Brain microvascular endothelial cell (primary cell): Measurements from ENCODE around the gene SLC22A3.

Experiments
- DNase-seq: peaks from one replicate; pipeline ENCODE4 v3.0.0-alpha.2; 2020
- H3K27ac ChIP-seq: fragments of 250-450 bp; sonication (Bioruptor Pico); 2 replicates; pipeline ENCODE4 v1.5.1; 2020; ENCODE audit warnings: mild to moderate bottlenecking, moderate library complexity
- H3K27me3 ChIP-seq: fragments of 250-450 bp; sonication (Bioruptor Pico); replicated peaks from 2 replicates; pipeline ENCODE4 v1.5.1; 2020; ENCODE audit warnings: mild to moderate bottlenecking
- H3K36me3 ChIP-seq: fragments of 250-450 bp; sonication (Bioruptor Pico); replicated peaks from 2 replicates; pipeline ENCODE4 v1.5.1; 2020; ENCODE audit warnings: mild to moderate bottlenecking
- H3K4me3 ChIP-seq: 2 replicates; pipeline ENCODE4 v1.5.1; 2011; ENCODE audit warnings: low read depth, mild to moderate bottlenecking, control low read depth, low read length, moderate library complexity
- in situ Hi-C: cut with HindIII; loops from 2 replicates; pipeline ENCODE4 v1.10.0; 2017; ENCODE audit warnings: low sequenced_read_pairs, low pct_ligation_motif_present
- TF ChIP-seq, protein P1 (sequence below): IDR thresholded peaks from 2 replicates; pipeline ENCODE4 v1.5.1; 2011; ENCODE audit warnings: low read depth, mild to moderate bottlenecking, moderate library complexity, low read length, control low read depth, inconsistent platforms; ENCODE audit errors: missing control alignments

Gene SLC22A3

DNA sequence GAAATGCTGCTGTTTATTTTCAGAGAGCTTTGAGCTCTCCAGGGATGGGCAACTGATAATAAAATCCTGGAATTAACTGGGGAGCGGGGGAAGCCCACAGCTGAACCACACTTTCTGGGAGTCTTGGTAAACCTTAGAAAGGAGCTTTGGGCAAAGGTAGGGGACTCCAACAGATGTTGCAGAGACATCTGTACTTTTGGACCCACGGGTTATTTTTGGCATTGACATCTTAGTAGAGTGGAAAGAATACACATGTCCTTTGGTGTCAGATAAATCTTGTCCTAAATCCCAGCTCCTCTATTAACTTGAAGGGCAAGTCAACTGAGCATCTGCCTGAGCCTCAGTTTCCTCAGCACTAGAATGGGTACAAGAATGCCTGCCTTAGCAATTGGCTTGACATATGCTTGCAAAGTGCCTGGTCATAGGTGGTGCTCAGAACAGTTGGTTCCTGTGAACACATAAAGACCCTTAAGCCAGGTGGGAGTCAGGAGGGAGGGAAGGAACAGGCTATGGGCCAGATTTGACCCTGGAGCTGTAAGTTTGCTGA, 5.8 kb downstream of the SLC22A3 start:
- TF ChIP-seq, protein P1, sequence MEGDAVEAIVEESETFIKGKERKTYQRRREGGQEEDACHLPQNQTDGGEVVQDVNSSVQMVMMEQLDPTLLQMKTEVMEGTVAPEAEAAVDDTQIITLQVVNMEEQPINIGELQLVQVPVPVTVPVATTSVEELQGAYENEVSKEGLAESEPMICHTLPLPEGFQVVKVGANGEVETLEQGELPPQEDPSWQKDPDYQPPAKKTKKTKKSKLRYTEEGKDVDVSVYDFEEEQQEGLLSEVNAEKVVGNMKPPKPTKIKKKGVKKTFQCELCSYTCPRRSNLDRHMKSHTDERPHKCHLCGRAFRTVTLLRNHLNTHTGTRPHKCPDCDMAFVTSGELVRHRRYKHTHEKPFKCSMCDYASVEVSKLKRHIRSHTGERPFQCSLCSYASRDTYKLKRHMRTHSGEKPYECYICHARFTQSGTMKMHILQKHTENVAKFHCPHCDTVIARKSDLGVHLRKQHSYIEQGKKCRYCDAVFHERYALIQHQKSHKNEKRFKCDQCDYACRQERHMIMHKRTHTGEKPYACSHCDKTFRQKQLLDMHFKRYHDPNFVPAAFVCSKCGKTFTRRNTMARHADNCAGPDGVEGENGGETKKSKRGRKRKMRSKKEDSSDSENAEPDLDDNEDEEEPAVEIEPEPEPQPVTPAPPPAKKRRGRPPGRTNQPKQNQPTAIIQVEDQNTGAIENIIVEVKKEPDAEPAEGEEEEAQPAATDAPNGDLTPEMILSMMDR = no peak
- H3K36me3 ChIP-seq = no peaks in the 10 kb centered on the region

DNA sequence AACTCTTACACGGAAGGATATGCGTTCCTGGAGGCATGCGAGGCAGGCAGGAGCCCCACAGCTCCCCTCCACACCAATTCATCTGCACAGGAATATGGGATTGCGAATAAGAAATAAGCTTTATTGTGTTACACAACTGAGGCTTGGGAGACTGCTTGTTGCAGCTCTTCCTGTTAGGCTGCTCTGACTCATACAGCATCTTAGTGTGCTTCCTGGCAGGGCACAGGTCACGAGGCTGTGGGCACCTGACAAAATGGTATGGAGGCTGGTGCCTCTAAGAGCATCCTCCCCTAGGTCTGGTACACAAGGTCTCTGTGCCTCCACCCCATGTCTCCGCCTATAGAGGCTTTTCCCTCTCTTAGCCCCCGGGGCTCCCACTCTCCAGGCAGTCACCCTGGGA, 6.8 kb downstream of the SLC22A3 start:
- TF ChIP-seq, protein P1 = no peak
- Histone ChIP-seq H3K27me3 (no peaks in the 10 kb centered on the region), H3K27ac (no peak overlapping the region), H3K36me3 (no peaks in the 10 kb centered on the region), H3K4me3 (no peak overlapping the region)
- in situ Hi-C loops = no loop called here
- peak; percentile 48 for DNase-seq

More for the DNA sequence above, 5.8 kb downstream of the SLC22A3 start:
- in situ Hi-C loops = no loop called here
- Histone ChIP-seq H3K27ac (no peak overlapping the region), H3K27me3 (peaks cover 6% of the 10 kb centered on the region), H3K4me3 (no peak overlapping the region)
- DNase-seq = no peak

DNA sequence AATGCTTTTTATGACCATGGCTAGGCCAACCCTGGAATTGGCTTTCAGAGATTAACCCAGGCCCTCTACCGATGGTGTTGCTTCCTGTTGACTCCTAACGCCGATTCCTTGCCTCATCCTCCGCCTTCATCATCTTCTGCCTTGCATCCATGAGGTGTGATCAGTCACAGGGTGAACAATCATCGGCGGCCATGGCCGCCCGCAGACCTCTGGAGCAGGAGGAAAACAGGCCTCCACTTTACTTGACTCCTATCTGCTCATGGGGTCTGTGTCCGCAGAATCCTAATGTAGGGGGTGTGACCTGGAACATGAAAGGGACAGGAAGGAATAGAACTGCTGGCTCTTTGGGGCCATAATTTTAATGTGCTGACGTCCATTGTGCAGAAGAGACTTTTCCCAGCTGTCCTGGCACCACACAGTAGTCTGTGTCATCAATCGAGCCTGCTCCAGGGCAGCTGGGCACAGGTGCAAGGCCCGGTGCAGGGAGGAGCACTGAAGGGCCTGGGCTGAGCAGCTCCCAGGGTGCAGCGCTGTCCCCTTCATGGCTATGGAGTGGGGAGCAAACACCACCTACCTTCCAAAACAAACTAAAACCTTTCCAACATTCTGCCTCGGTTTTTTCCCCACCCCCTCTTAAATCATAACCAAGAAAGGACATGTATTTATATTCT, 8.0 kb downstream of the SLC22A3 start:
- no peaks in the 10 kb centered on the region for H3K27me3 ChIP-seq
- no peak overlapping the region for H3K27ac ChIP-seq
- in situ Hi-C loops = no loop called here
- no peak for DNase-seq
- no peak overlapping the region for H3K4me3 ChIP-seq
- H3K36me3 ChIP-seq = no peaks in the 10 kb centered on the region
- TF ChIP-seq, protein P1 = no peak

DNA sequence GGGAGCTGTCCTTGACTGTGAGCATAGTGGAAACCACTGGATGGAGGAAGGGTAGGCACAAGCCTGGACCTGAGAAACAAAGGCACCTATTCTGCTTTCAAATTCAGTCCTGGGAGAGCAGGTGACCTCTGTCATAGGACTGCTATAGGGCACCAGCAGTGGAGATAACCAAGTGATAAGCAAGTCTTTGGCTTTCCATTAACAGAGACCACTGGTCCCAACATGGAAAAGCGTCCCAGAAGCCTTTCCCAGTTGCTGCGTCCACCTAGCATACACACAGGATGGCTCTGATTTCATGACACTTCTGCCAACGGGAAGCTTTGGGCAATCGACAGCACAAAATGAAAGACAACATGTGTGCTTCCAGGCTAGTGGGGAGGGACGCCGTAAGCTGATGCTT, 8.9 kb downstream of the SLC22A3 start:
- H3K27me3 ChIP-seq = no peaks in the 10 kb centered on the region
- in situ Hi-C loops = no loop called here
- TF ChIP-seq, protein P1 = no peak

DNA sequence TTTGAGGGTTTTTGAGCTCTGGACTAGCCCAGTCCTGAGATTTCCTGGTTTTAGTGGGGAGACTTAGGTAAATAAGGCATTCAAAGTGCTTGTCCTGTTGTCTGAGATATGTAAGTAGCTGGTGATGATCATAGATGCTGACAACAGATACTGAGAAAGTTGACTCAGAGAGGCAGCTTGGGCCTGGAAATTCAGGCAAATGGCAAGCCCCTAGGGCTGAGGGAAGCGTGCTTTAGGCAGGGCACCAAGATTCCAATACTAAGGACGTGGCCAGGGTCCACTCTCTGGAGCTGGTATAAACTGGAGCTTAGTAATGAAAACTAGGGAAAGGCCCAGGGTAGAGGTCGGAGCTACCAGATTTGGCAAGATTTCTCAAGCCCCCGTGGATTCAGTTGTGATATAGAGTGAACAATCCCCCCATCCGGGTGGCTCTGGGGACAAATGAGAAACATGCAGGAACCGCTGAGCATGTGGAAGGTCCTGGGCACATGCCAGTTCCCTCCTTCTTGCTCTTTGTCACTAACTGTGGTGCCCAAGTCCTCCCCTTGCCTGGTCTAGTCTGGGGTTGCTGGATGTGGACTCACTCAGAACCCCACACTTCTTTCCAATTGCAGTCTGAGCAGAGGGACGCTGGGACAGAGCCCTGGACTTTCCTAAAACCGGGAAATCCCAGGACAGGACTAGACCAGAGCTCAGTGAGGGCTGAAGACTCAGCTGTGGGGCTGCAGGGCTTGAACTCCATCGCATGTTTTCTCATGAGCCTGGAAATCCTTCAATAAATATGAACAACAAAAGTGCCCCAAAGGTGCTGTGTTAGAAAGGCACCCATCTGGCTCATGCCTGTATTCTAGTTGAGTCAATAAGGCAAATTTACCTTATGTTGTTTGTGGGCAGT, 10.3 kb downstream of the SLC22A3 start:
- H3K4me3 ChIP-seq = no peak overlapping the region
- H3K27me3 ChIP-seq = no peaks in the 10 kb centered on the region
- no peaks in the 10 kb centered on the region for H3K36me3 ChIP-seq
- H3K27ac ChIP-seq = no peak overlapping the region
- no peak for DNase-seq
- TF ChIP-seq, protein P1 = no peak
- in situ Hi-C loops = no loop called here

More for the DNA sequence above, 8.9 kb downstream of the SLC22A3 start:
- no peak overlapping the region for H3K4me3 ChIP-seq
- no peak for DNase-seq
- no peak overlapping the region for H3K27ac ChIP-seq
- H3K36me3 ChIP-seq = no peaks in the 10 kb centered on the region
